Lung (tissue), 13 donors: Measurements from ENCODE around the gene TNFRSF13B. TPM values are rescaled to one million over a fixed set of nuclear protein-coding genes. Genes with fewer than 3 reads are reported as not detected.
"Not testable (repeated sequence)": the region's sequence is repeated elsewhere in the genome, so short reads cannot be mapped to it uniquely, and the experiment has no call there.

Source experiments
- ATAC-seq: fragments of 200-7000 bp; cut with Tn5 transposase; one replicate; pipeline ENCODE4 v1.9.1; 2020; ENCODE audit warnings: moderate number of reproducible peaks; ENCODE audit not compliant: insufficient read depth, low FRiP score
- DNase-seq, 3 donors: peaks; one replicate each; pipeline ENCODE4 v3.0.0-alpha.2; 2013 to 2017
- H3K27ac ChIP-seq, 2 donors: one replicate each; pipeline ENCODE4 v1.5.1; 2013; ENCODE audit warnings: mild to moderate bottlenecking in 2 of 2, moderate library complexity in 2 of 2, control low read depth in 1 of 2, inconsistent platforms in 1 of 2, low read depth in 1 of 2, low read length in 1 of 2
- H3K27me3 ChIP-seq, 3 donors: one replicate each; pipeline ENCODE4 v1.5.1; 2013; ENCODE audit warnings: low read length in 2 of 3; ENCODE audit not compliant: control insufficient read depth in 3 of 3, insufficient read depth in 3 of 3
- H3K36me3 ChIP-seq, 4 donors: one replicate each; pipeline ENCODE4 v1.5.1; 2013; ENCODE audit warnings: low read length in 4 of 4, mild to moderate bottlenecking in 1 of 4, moderate library complexity in 1 of 4; ENCODE audit not compliant: control insufficient read depth in 4 of 4, insufficient read depth in 4 of 4
- H3K4me1 ChIP-seq, 5 donors: one replicate each; pipeline ENCODE4 v1.5.1; 2013; ENCODE audit warnings: low read length in 5 of 5, mild to moderate bottlenecking in 2 of 5, moderate library complexity in 1 of 5; ENCODE audit not compliant: control insufficient read depth in 5 of 5, insufficient read depth in 5 of 5
- H3K4me3 ChIP-seq: one replicate; pipeline ENCODE4 v1.5.1; 2013; ENCODE audit warnings: mild to moderate bottlenecking, control low read depth, moderate library complexity
- H3K9ac ChIP-seq, 2 donors: one replicate each; pipeline ENCODE4 v1.5.1; 2013; ENCODE audit warnings: low read length in 2 of 2, control low read depth in 1 of 2; ENCODE audit not compliant: insufficient read depth in 1 of 2
- H3K9me3 ChIP-seq, 4 donors: one replicate each; pipeline ENCODE4 v1.5.1; 2013; ENCODE audit warnings: low read length in 3 of 4, mild to moderate bottlenecking in 1 of 4, moderate library complexity in 1 of 4; ENCODE audit not compliant: control insufficient read depth in 4 of 4, insufficient read depth in 3 of 4
- CTCF ChIP-seq: IDR thresholded peaks from 2 replicates; pipeline ENCODE4 v1.5.1; 2012; ENCODE audit warnings: mild to moderate bottlenecking; ENCODE audit errors: control extremely low read depth, extremely low read depth
- WGBS, 2 donors: extraction: QIAGEN DNeasy Blood & Tissue Kit; methylation state at CpG; one replicate each; pipeline ENCODE4 v1.1.7; 2013; 5-methylcytosine and 5-hydroxymethylcytosine counted together
- polyA plus RNA-seq, 2 donors: library from polyadenylated mRNA; stranded (reverse); fragments of 200-250 nt; gene quantifications; one replicate each; pipeline ENCODE4 v1.2.1, GENCODE V29; 2013
- small RNA-seq: library from RNA; depleted of rRNA; stranded (forward); fragments of <200 nt; gene quantifications from one replicate; pipeline ENCODE3, GENCODE V24; 2014; ENCODE audit warnings: low replicate concordance
- total RNA-seq, 2 donors: library from RNA; depleted of rRNA in 1 of 2; stranded (reverse); fragments of >200 nt in 1 of 2; gene quantifications; one replicate each; pipeline ENCODE4 v1.2.1, GENCODE V29; 2014 to 2021
- donor health status: control.
- donor health status: control.
- donor health status: Bipolar disorder and iron deficiency.
- donor health status: healthy.
- donor health status: DM: yes; HTN: yes; CAD: no.

TNFRSF13B gene
- total and polyA plus RNA-seq, 4 donors, result 0.08 to 1.4 (median 0.48) TPM

- not testable (repeated sequence) for ATAC-seq, H3K36me3 ChIP-seq, H3K27me3 ChIP-seq, DNase-seq, H3K9ac ChIP-seq, H3K4me1 ChIP-seq, H3K9me3 ChIP-seq, H3K27ac ChIP-seq, H3K4me3 ChIP-seq
- 90 to 92% methylated on average over 18 to 19 of the region's 19 CpGs for WGBS, 2 donors
These were observed 78.4 kb downstream of the TNFRSF13B start for GRCh38 chr17:16893527-16893926.

DNA sequence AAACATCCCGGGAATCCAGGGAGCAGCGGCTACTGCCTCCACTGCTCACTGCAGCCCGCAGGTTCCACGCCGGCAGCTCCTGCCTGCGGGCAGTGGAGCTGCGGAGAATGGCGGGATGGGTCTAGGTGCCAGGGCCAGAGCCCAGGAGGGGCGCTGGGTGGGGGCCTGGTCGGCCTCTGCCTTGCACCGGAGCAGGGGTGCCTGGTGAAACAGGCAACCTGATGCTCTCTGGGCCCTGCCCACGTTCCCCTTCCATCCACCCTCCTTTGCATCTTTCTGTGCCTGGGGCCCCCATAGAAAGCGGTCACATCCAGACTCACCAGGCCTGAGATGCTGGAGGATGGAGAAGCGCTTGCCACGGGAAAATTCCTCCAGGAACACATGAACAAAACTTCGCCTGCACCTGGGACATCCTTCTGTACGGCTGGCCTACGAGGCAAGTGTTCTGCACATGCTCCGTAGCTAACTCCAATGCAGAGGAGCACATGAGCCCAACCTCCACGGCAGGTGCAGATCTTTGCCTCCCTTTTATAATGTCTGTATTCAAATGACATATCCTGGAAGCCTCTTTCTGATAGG is 79.0 kb downstream of the TNFRSF13B start:
- not testable (repeated sequence) for ATAC-seq, H3K4me1 ChIP-seq, H3K9me3 ChIP-seq, H3K4me3 ChIP-seq, H3K27ac ChIP-seq, H3K27me3 ChIP-seq, DNase-seq, H3K9ac ChIP-seq, H3K36me3 ChIP-seq
- 93% methylated on average over 14 to 17 of the region's 20 CpGs for WGBS, 2 donors

DNA sequence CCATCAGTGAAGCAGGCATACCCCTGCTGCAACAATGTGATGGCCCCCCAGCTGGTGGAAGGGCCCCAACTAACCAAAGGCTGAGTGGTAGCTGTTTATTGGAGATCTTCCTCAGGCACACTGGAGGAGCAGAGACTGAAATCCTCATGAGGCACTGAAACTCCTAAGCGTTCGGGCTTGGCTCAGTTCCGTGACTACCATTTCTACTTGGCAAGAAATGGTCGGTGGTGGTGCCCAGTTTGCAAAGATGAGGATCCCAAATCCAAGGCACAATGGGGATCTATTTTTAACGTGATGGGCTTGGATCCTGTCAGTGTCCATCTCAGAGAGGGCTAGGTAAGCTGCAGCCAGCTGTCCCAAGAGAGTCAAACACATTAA is 82.8 kb downstream of the TNFRSF13B start:
- H3K27me3 ChIP-seq, result no peaks in the 10 kb centered on the region

More for the DNA sequence above, 82.8 kb downstream of the TNFRSF13B start:
- Histone ChIP-seq H3K27ac (no peak overlapping the region), H3K4me3 (no peak overlapping the region), H3K4me1 (peaks cover 0 to 1% (median 0%) of the 10 kb centered on the region in 5 donors), H3K9me3 (no peaks in the 10 kb centered on the region), H3K36me3 (no peaks in the 10 kb centered on the region), H3K9ac (no peak overlapping the region)
- WGBS, 2 donors, result 89 to 90% methylated on average over 5 of the region's 5 CpGs
- DNase-seq (no peak), ATAC-seq (no peak)
- TF ChIP-seq CTCF, result no peak

Small RNA genes lying within 50 kb of the gene (small RNA-seq; reads per million reads assigned to genes)
- not detected for gene AL353996.1

Other genes starting within 250 kb of the TNFRSF13B start
- 100 to 1,000 TPM; 181 to 342 TPM for gene MPRIP, start 70.3 kb upstream of the TNFRSF13B start, total RNA-seq
- gene MPRIP, start 70.3 kb upstream of the TNFRSF13B start, polyA plus RNA-seq, result 100 to 1,000 TPM; 121 to 168 TPM
- gene PLD6, start 234.2 kb upstream of the TNFRSF13B start, total RNA-seq, result 1 to 10 TPM; 6.2 to 7.7 TPM
- 1 to 10 TPM; 3.2 to 4.2 TPM for gene PLD6, start 234.2 kb upstream of the TNFRSF13B start, polyA plus RNA-seq